OCI-LY1 (cell line): ENCODE data around the gene LRG1.

Experiments
- H2AFZ ChIP-seq: fragments of 200-600 bp; sonication (generic), shearing (Covaris generic); 2 replicates; pipeline ENCODE4 v1.6.0; 2014; ENCODE audit warnings: antibody characterized with exemption, mild to moderate bottlenecking, low read length
- H3F3A ChIP-seq: fragments of 200-600 bp; sonication (generic), shearing (Covaris generic); 2 replicates; pipeline ENCODE4 v1.6.0; 2014; ENCODE audit warnings: mild to moderate bottlenecking, antibody characterized with exemption, low read length, moderate library complexity; ENCODE audit not compliant: insufficient read depth
- H3K27ac ChIP-seq: fragments of 200-600 bp; sonication (generic); 2 replicates; pipeline ENCODE4 v1.5.1; 2014; ENCODE audit warnings: low read length, mixed run types, mild to moderate bottlenecking, low read depth; ENCODE audit not compliant: poor library complexity, severe bottlenecking
- H3K27me3 ChIP-seq: fragments of 200-600 bp; sonication (generic); 2 replicates; pipeline ENCODE4 v1.6.0; 2014; ENCODE audit warnings: antibody characterized with exemption, mild to moderate bottlenecking, low read length, moderate library complexity; ENCODE audit not compliant: insufficient read depth
- H3K36me3 ChIP-seq: fragments of 200-600 bp; sonication (generic); 2 replicates; pipeline ENCODE4 v1.6.1; 2014; ENCODE audit warnings: mild to moderate bottlenecking, antibody characterized with exemption, low read length, moderate library complexity, mixed read lengths; ENCODE audit not compliant: insufficient read depth
- H3K4me1 ChIP-seq: fragments of 200-600 bp; sonication (generic); 2 replicates; pipeline ENCODE4 v1.5.1; 2014; ENCODE audit warnings: mild to moderate bottlenecking, low read length, moderate library complexity; ENCODE audit not compliant: insufficient read depth, severe bottlenecking
- H3K4me2 ChIP-seq: fragments of 200-600 bp; sonication (generic), shearing (Covaris generic); 2 replicates; pipeline ENCODE4 v1.6.1; 2014; ENCODE audit warnings: low read length
- H3K4me3 ChIP-seq: fragments of 200-600 bp; sonication (generic); 2 replicates; pipeline ENCODE4 v1.5.1; 2014; ENCODE audit warnings: low read length, low read depth, mild to moderate bottlenecking, mixed read lengths; ENCODE audit not compliant: poor library complexity, severe bottlenecking
- H3K79me2 ChIP-seq: fragments of 200-600 bp; shearing (Covaris generic); 2 replicates; pipeline ENCODE4 v1.6.1; 2016; ENCODE audit warnings: mixed run types, low read length, mixed read lengths; ENCODE audit not compliant: insufficient read depth
- H3K9ac ChIP-seq: fragments of 200-600 bp; sonication (generic), shearing (Covaris generic); 2 replicates; pipeline ENCODE4 v1.6.1; 2014; ENCODE audit warnings: mild to moderate bottlenecking, low read length, mixed read lengths
- H3K9me2 ChIP-seq: fragments of 200-600 bp; sonication (generic), shearing (Covaris generic); 2 replicates; pipeline ENCODE4 v1.6.1; 2014; ENCODE audit warnings: low read depth, mild to moderate bottlenecking, low read length, mixed read lengths
- H3K9me3 ChIP-seq: fragments of 200-600 bp; shearing (Covaris generic); 2 replicates; pipeline ENCODE4 v1.6.1; 2014; ENCODE audit warnings: low read length, mixed read lengths
- H4K20me1 ChIP-seq: fragments of 200-600 bp; sonication (generic), shearing (Covaris generic); 2 replicates; pipeline ENCODE4 v1.6.0; 2016; ENCODE audit warnings: mild to moderate bottlenecking, low read length; ENCODE audit not compliant: insufficient read depth
- EZH2 ChIP-seq: fragments of 200-600 bp; sonication (generic), shearing (Covaris generic); IDR thresholded peaks from 2 replicates; pipeline ENCODE4 v1.8.0; 2017; ENCODE audit warnings: borderline replicate concordance, mixed run types, mild to moderate bottlenecking, antibody characterized with exemption, low read length, moderate library complexity, mixed read lengths
- TF ChIP-seq, protein P1 (sequence below): fragments of 200-600 bp; sonication (generic), shearing (Covaris generic); IDR thresholded peaks from 2 replicates; pipeline ENCODE4 v1.5.1; 2017; ENCODE audit warnings: mild to moderate bottlenecking, antibody characterized with exemption, low read length, moderate library complexity, mixed read lengths

The LRG1 gene

DNA sequence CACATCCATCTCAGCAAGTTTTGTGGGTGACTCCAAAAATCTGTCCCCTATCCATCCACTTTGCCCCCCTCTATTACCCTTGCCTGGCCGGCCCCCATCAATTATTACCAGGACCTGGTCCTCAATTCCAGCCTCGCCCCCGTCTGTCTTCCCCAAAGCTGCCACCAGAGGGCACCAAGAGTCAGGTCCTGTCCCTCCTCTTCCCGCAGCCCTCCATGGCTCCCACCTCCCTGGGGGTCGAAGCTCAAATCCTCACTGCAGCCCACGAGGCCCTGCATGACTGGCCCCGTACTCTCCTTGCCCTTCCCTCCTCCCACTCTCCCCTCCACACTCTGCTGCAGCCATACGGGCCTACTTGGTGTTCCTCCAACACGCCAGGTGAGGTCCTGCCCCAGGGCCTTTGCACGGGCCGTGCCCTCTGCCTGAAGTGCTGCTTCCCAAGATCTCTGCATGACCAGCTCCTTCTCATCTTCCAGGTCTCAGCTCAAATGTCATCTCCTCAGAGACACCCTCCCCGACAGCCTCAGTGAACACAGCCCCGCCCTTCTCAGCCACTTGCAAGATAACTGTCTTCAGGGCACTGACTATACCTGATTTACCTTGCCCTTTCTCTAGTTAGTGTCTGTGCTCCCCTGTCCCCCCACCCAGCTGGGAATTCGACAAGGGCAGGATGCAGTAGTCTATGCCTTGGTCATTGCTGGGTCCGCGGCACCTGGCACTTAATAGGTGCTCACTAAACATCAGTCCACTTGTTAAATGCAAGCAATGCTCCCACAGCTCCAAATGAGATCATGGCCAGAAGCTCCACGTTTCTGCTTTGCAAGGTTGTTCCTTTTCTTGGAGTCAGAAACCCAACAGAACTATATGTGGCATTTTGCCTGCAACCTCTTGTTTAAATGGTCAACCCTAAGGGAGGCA lies 36.4 kb upstream of the LRG1 start:
- no peak overlapping the region for H2AFZ ChIP-seq

DNA sequence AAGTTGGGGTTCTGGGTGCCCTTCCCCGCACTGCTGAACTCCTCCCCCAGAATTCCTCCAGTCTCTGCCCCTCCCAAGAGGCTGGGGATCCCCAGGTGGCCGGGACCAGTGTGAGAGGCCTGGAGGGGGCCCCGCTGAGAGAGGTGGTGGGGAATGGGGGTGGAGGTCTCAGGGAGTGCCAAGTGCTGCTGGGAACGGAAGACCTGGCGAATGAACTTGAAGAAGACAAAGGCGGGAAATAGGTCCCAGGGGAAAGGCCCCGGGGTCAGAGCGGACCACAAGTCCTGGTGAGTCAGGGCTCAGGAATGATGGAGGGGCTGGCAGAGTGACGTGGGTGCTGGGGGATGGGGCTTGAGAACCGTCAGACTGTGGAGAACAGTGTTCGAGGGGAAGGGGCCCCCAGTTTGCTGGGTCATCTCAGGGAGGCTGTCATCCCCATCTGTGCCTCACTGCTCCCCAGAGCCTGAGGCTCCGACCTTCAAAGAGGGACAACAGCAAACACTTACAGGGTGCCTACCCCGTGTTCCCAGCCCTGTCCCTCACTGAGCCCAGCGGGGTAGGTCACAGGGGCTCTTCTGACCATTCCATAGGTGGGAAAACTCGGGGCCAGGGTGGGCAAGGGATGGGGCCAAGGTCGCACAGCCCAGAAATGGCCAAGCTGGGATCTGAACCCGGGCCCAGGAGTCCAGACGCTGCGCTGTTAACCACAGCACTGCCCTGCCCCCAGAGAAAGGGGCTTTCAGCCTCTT lies 35.6 kb upstream of the LRG1 start:
- Histone ChIP-seq H3K27me3 (peaks cover 4% of the 10 kb centered on the region; the same call in 1 of the 2 replicates), H3K9me3 (no peaks in the 10 kb centered on the region), H4K20me1 (no peaks in the 10 kb centered on the region), H3K36me3 (no peaks in the 10 kb centered on the region), H2AFZ (no peak overlapping the region), H3K9ac (no peak overlapping the region), H3K4me2 (no peak overlapping the region), H3K27ac (no peak overlapping the region), H3F3A (no peaks in the 10 kb centered on the region; the same call in 1 of the 2 replicates), H3K4me1 (no peaks in the 10 kb centered on the region), H3K9me2 (no peaks in the 10 kb centered on the region), H3K4me3 (no peak overlapping the region), H3K79me2 (no peaks in the 10 kb centered on the region)
- TF ChIP-seq EZH2 = no peak

More for the DNA sequence above, 36.4 kb upstream of the LRG1 start:
- Histone ChIP-seq H3K36me3 (no peaks in the 10 kb centered on the region), H3K4me2 (no peak overlapping the region), H3K9me3 (no peaks in the 10 kb centered on the region), H3K79me2 (no peaks in the 10 kb centered on the region), H3K9me2 (no peaks in the 10 kb centered on the region), H3K27ac (no peak overlapping the region), H3K9ac (no peak overlapping the region), H3K4me1 (no peaks in the 10 kb centered on the region), H3K4me3 (no peak overlapping the region), H3F3A (no peaks in the 10 kb centered on the region; the same call in 1 of the 2 replicates), H4K20me1 (no peaks in the 10 kb centered on the region), H3K27me3 (peaks cover 2% of the 10 kb centered on the region; the same call in 1 of the 2 replicates)
- TF ChIP-seq, protein P1, sequence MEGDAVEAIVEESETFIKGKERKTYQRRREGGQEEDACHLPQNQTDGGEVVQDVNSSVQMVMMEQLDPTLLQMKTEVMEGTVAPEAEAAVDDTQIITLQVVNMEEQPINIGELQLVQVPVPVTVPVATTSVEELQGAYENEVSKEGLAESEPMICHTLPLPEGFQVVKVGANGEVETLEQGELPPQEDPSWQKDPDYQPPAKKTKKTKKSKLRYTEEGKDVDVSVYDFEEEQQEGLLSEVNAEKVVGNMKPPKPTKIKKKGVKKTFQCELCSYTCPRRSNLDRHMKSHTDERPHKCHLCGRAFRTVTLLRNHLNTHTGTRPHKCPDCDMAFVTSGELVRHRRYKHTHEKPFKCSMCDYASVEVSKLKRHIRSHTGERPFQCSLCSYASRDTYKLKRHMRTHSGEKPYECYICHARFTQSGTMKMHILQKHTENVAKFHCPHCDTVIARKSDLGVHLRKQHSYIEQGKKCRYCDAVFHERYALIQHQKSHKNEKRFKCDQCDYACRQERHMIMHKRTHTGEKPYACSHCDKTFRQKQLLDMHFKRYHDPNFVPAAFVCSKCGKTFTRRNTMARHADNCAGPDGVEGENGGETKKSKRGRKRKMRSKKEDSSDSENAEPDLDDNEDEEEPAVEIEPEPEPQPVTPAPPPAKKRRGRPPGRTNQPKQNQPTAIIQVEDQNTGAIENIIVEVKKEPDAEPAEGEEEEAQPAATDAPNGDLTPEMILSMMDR = peak; percentile 76
- no peak for TF ChIP-seq EZH2

DNA sequence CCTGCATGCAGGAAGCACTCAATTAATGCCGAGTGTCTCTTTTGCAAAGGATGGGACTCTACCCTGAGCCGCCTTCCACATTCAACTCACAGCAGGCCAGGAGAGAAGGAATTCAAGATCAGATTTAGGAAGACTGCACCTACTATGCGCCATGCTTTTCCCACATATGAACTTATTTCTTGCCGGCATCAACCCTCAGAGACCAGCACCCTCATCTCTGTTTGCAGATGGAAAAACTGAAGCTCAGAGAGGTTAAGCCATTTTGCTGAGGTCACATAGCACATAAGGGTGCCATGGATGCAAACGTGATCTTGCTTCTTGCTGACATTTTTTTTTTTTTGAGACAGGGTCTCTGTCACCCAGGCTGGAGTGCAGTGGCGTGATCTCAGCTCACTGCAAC lies 33.8 kb upstream of the LRG1 start:
- TF ChIP-seq, protein P1 = no peak
- no peak for TF ChIP-seq EZH2
- no peak overlapping the region for H3K27ac ChIP-seq
- H3K4me1 ChIP-seq = no peaks in the 10 kb centered on the region

More for the DNA sequence above, 33.8 kb upstream of the LRG1 start:
- no peak overlapping the region for H3K4me3 ChIP-seq
- H3F3A ChIP-seq = no peaks in the 10 kb centered on the region; the same call in 1 of the 2 replicates
- H3K27me3 ChIP-seq = peaks cover 4% of the 10 kb centered on the region; the same call in 1 of the 2 replicates
- no peaks in the 10 kb centered on the region for H3K36me3 ChIP-seq
- H3K9me3 ChIP-seq = no peaks in the 10 kb centered on the region
- H3K4me2 ChIP-seq = no peak overlapping the region
- H3K79me2 ChIP-seq = no peaks in the 10 kb centered on the region
- H3K9me2 ChIP-seq = no peaks in the 10 kb centered on the region
- no peaks in the 10 kb centered on the region for H4K20me1 ChIP-seq
- no peak overlapping the region for H2AFZ ChIP-seq
- no peak overlapping the region for H3K9ac ChIP-seq
